Mucosa of descending colon (tissue), 3 donors: Measurements from ENCODE around the gene SLC51B. TPM values are rescaled to one million over a fixed set of nuclear protein-coding genes. Genes with fewer than 3 reads are reported as not detected.

ENCODE experiments used
- ATAC-seq: fragments of 200-7000 bp; cut with Tn5 transposase; one replicate; pipeline ENCODE4 v1.9.1; 2020; ENCODE audit warnings: mild to moderate bottlenecking, moderate library complexity
- DNase-seq, 3 donors: peaks; one replicate each; pipeline ENCODE4 v3.0.0-alpha.2; 2020
- H3K36me3 ChIP-seq: fragments of 200-600 bp; one replicate; pipeline ENCODE4 v1.8.0; 2021; ENCODE audit warnings: low read depth, mild to moderate bottlenecking
- H3K4me1 ChIP-seq: fragments of 200-600 bp; one replicate; pipeline ENCODE4 v1.8.0; 2021; ENCODE audit warnings: low read depth, mild to moderate bottlenecking
- H3K4me3 ChIP-seq: fragments of 200-600 bp; one replicate; pipeline ENCODE4 v1.8.0; 2021; ENCODE audit warnings: mild to moderate bottlenecking
- H3K9me3 ChIP-seq: fragments of 200-600 bp; one replicate; pipeline ENCODE4 v1.8.0; 2021; ENCODE audit warnings: mild to moderate bottlenecking
- CTCF ChIP-seq: fragments of 200-600 bp; IDR thresholded peaks from one replicate; pipeline ENCODE4 v1.8.0; 2022; ENCODE audit warnings: antibody characterized with exemption, mild to moderate bottlenecking
- intact Hi-C, 2 donors: fragments of 100-400 bp; cut with DNase I in 1 of 2; cut with micrococcal nuclease in 1 of 2; formaldehyde crosslinking; loops; one replicate each; pipeline versions ENCODE4 v1.11.0 to v1.11.1; 2022; cut with DNase I, micrococcal nuclease
- total RNA-seq, 3 donors: library from RNA; stranded (reverse); fragmentation: NEBNext Ultra II Directional in 2 of 3; extraction: Animal tissue kit (Norgen Biotek cat#: 25700) in 2 of 3; gene quantifications; one replicate each; pipeline versions ENCODE4 v1.2.1 to v1.2.4, GENCODE V29; 2021 to 2023
- donor health status: DM: no; HTN: no; CAD: no; lungs with moderate emphysema.
- donor health status: DM: no; HTN: no; CAD: no.
- donor health status: DM: no; HTN: yes; CAD: no.

SLC51B gene
- total RNA-seq, 3 donors from 2014 or later, result 70.1 to 157 (median 76.2) TPM

GRCh38 chr15:65028338-65028737 is 16.8 kb upstream of the SLC51B start:
- peak; percentile 39 for ATAC-seq
- Histone ChIP-seq H3K4me1 (peaks cover 16% of the 10 kb centered on the region), H3K9me3 (no peaks in the 10 kb centered on the region), H3K36me3 (peaks cover 5% of the 10 kb centered on the region), H3K4me3 (no peak overlapping the region)
- no peak for TF ChIP-seq CTCF
- no peak for DNase-seq
- intact Hi-C loops, result no loop called here

- H3K4me1 ChIP-seq, result peaks cover 18% of the 10 kb centered on the region
- H3K4me3 ChIP-seq, result peak within 1 kb of the TSS; percentile 82
- intact Hi-C loops, result no loop called here
- DNase-seq, result peak; percentile 93 to 97 (median 97)
- peaks cover 5% of the 10 kb centered on the region for H3K36me3 ChIP-seq
- no peak for TF ChIP-seq CTCF
- peak; percentile 91 for ATAC-seq
- H3K9me3 ChIP-seq, result no peaks in the 10 kb centered on the region
Observed at GRCh38 chr15:65028921-65029735, 16.1 kb upstream of the SLC51B start, which contains the start of gene MTFMT. Gene MTFMT (minus strand): TSS chr15:65029639. CDS start chr15:65029613, 26 bp downstream.

GRCh38 chr15:65029736-65030208 is 15.4 kb upstream of the SLC51B start:
- TF ChIP-seq CTCF, result no peak
- H3K36me3 ChIP-seq, result peaks cover 5% of the 10 kb centered on the region
- H3K4me1 ChIP-seq, result peaks cover 18% of the 10 kb centered on the region
- H3K9me3 ChIP-seq, result no peaks in the 10 kb centered on the region
- peak overlapping the region; percentile 82 for H3K4me3 ChIP-seq
- DNase-seq (no peak), ATAC-seq (no peak)
- intact Hi-C loops, result loop anchor here in 1 of 2 donors (10.0 kb wide), 1 partner anchor 55 kb away; no protein-coding TSS in a partner anchor

GRCh38 chr15:65032801-65033537 is 12.2 kb upstream of the SLC51B start:
- peak; percentile 84 for ATAC-seq
- intact Hi-C loops, result loop anchor here (2.0 to 10.0 kb wide), 2 partner anchors 46 to 52 kb away; no protein-coding TSS in a partner anchor
- Histone ChIP-seq H3K4me3 (no peak overlapping the region), H3K9me3 (no peaks in the 10 kb centered on the region), H3K4me1 (peaks cover 14% of the 10 kb centered on the region), H3K36me3 (no peaks in the 10 kb centered on the region)
- TF ChIP-seq CTCF, result peak; percentile 78
- DNase-seq, result peak; percentile 72 to 82 (median 81)

GRCh38 chr15:65033659-65034269 is 11.4 kb upstream of the SLC51B start:
- Histone ChIP-seq H3K9me3 (no peaks in the 10 kb centered on the region), H3K36me3 (no peaks in the 10 kb centered on the region), H3K4me1 (peaks cover 8% of the 10 kb centered on the region), H3K4me3 (no peak overlapping the region)
- TF ChIP-seq CTCF, result peak; percentile 20
- peak in 1 of 3 donors; percentile 58 for DNase-seq
- peak; percentile 47 for ATAC-seq
- intact Hi-C loops, result loop anchor here (2.0 to 10.0 kb wide), 2 partner anchors 45 to 51 kb away; no protein-coding TSS in a partner anchor
